HEK293 (cell line): ENCODE data around the gene NUMB.
"Not testable (repeated sequence)": the region's sequence is repeated elsewhere in the genome, so short reads cannot be mapped to it uniquely, and the experiment has no call there.

ENCODE experiments used
- CTCF ChIA-PET: fragments of 350-600 bp; formaldehyde crosslinking; extraction: SDS; loops from one replicate; lab custom pipeline; 2021; ENCODE audit warnings: antibody characterized with exemption; lab: Yijun Ruan, JAX
- POLR2A ChIA-PET: fragments of 300-600 bp; formaldehyde crosslinking; extraction: SDS; loops from one replicate; lab custom pipeline; 2020; ENCODE audit warnings: antibody characterized with exemption, inconsistent platforms; lab: Yijun Ruan, JAX
- H3K27ac ChIP-seq: fragments of 200-500 bp; sonication (Bioruptor generic); 2 replicates; pipeline ENCODE4 v1.5.1; 2014; ENCODE audit warnings: low read depth, low read length, control low read depth, inconsistent platforms; ENCODE audit errors: extremely low read depth
- H3K36me3 ChIP-seq, 2 experiments: fragments of 200-500 bp in 1 of 2; sonication (Bioruptor generic) in 1 of 2; 1 replicate in 1 of 2; 2 replicates in 1 of 2; pipeline ENCODE4 v1.5.1; 2014 to 2017; ENCODE audit warnings: inconsistent platforms in 2 of 2, low read length in 2 of 2; ENCODE audit not compliant: control insufficient read depth in 2 of 2, insufficient read depth in 1 of 2
- H3K4me1 ChIP-seq: fragments of 200-500 bp; sonication (Bioruptor generic); 2 replicates; pipeline ENCODE4 v1.5.1; 2014; ENCODE audit warnings: mild to moderate bottlenecking, low read length, inconsistent platforms; ENCODE audit not compliant: control insufficient read depth, insufficient read depth
- H3K4me3 ChIP-seq: 2 replicates; pipeline ENCODE4 v1.5.1; 2011; ENCODE audit warnings: low read depth, mild to moderate bottlenecking, control low read depth, low read length, moderate library complexity
- H3K9me3 ChIP-seq: fragments of 200-500 bp; sonication (Bioruptor generic); 2 replicates; pipeline ENCODE4 v1.5.1; 2014; ENCODE audit warnings: low read depth, low read length, inconsistent platforms; ENCODE audit not compliant: control insufficient read depth, insufficient read depth
- AEBP2 ChIP-seq: fragments of 450-650 bp; formaldehyde crosslinking; IDR thresholded peaks from 2 replicates; pipeline ENCODE4 v1.5.1; 2016; ENCODE audit warnings: missing biosample characterization, missing genetic modification characterization, borderline replicate concordance
- BCL11B ChIP-seq: fragments of 450-650 bp; formaldehyde crosslinking; IDR thresholded peaks from 2 replicates; pipeline ENCODE4 v1.5.1; 2016; ENCODE audit warnings: low read depth, missing biosample characterization, missing genetic modification characterization
- CTCF ChIP-seq: fragments of 450-650 bp; formaldehyde crosslinking; IDR thresholded peaks from 2 replicates; pipeline ENCODE4 v1.5.1; 2016; ENCODE audit warnings: missing biosample characterization, missing genetic modification characterization
- IKZF3 ChIP-seq: fragments of 450-650 bp; IDR thresholded peaks from 2 replicates; pipeline ENCODE4 v1.5.0; 2018; ENCODE audit warnings: missing biosample characterization, mild to moderate bottlenecking, missing genetic modification characterization, moderate library complexity
- REPIN1 ChIP-seq: fragments of 450-650 bp; formaldehyde crosslinking; IDR thresholded peaks from 2 replicates; pipeline ENCODE4 v1.5.1; 2017; ENCODE audit warnings: missing biosample characterization, missing genetic modification characterization, low read depth
- REST ChIP-seq: fragments of 450-650 bp; formaldehyde crosslinking; IDR thresholded peaks from 2 replicates; pipeline ENCODE4 v1.5.1; 2016; ENCODE audit warnings: missing biosample characterization, missing genetic modification characterization
- SP2 ChIP-seq: fragments of 450-650 bp; formaldehyde crosslinking; IDR thresholded peaks from 2 replicates; pipeline ENCODE4 v1.5.1; 2016; ENCODE audit warnings: missing biosample characterization, missing genetic modification characterization
- YY1 ChIP-seq: fragments of 450-650 bp; formaldehyde crosslinking; IDR thresholded peaks from 2 replicates; pipeline ENCODE4 v1.5.1; 2018; ENCODE audit warnings: missing biosample characterization, missing genetic modification characterization
- ZBTB21 ChIP-seq: fragments of 450-650 bp; formaldehyde crosslinking; IDR thresholded peaks from 2 replicates; pipeline ENCODE4 v1.5.1; 2017; ENCODE audit warnings: missing biosample characterization, missing genetic modification characterization
- ZBTB49 ChIP-seq: fragments of 450-650 bp; formaldehyde crosslinking; IDR thresholded peaks from 2 replicates; pipeline ENCODE4 v1.5.1; 2016; ENCODE audit warnings: missing biosample characterization, missing genetic modification characterization, low read depth
- ZBTB8A ChIP-seq: fragments of 450-650 bp; formaldehyde crosslinking; IDR thresholded peaks from 2 replicates; pipeline ENCODE4 v1.5.1; 2016; ENCODE audit warnings: missing biosample characterization, missing genetic modification characterization
- ZNF121 ChIP-seq: fragments of 450-650 bp; formaldehyde crosslinking; IDR thresholded peaks from 2 replicates; pipeline ENCODE4 v1.5.1; 2016; ENCODE audit warnings: missing biosample characterization, missing genetic modification characterization
- ZNF138 ChIP-seq: fragments of 450-650 bp; formaldehyde crosslinking; IDR thresholded peaks from 2 replicates; pipeline ENCODE4 v1.5.1; 2016; ENCODE audit warnings: missing biosample characterization, missing genetic modification characterization, borderline replicate concordance
- ZNF184 ChIP-seq: fragments of 450-650 bp; IDR thresholded peaks from 2 replicates; pipeline ENCODE4 v1.5.1; 2018; ENCODE audit warnings: missing biosample characterization, mild to moderate bottlenecking, missing genetic modification characterization
- ZNF23 ChIP-seq: fragments of 450-650 bp; formaldehyde crosslinking; IDR thresholded peaks from 2 replicates; pipeline ENCODE4 v1.5.1; 2016; ENCODE audit warnings: missing biosample characterization, missing genetic modification characterization, borderline replicate concordance
- ZNF473 ChIP-seq: fragments of 450-650 bp; formaldehyde crosslinking; IDR thresholded peaks from 2 replicates; pipeline ENCODE4 v1.5.1; 2017; ENCODE audit warnings: missing biosample characterization, missing genetic modification characterization
- ZNF544 ChIP-seq: fragments of 450-650 bp; formaldehyde crosslinking; IDR thresholded peaks from 2 replicates; pipeline ENCODE4 v1.5.0; 2017; ENCODE audit warnings: missing biosample characterization, missing genetic modification characterization
- ZNF555 ChIP-seq: fragments of 450-650 bp; formaldehyde crosslinking; conservative IDR thresholded peaks from 2 replicates; pipeline ENCODE4 v1.5.1; 2017; ENCODE audit warnings: missing biosample characterization, mild to moderate bottlenecking, missing genetic modification characterization, inconsistent platforms
- ZNF629 ChIP-seq: fragments of 450-650 bp; formaldehyde crosslinking; IDR thresholded peaks from 2 replicates; pipeline ENCODE4 v1.5.1; 2017; ENCODE audit warnings: missing biosample characterization, missing genetic modification characterization
- ZNF654 ChIP-seq: fragments of 450-650 bp; formaldehyde crosslinking; IDR thresholded peaks from 2 replicates; pipeline ENCODE4 v1.5.1; 2016; ENCODE audit warnings: low read depth, missing biosample characterization, missing genetic modification characterization
- ZNF768 ChIP-seq: fragments of 450-650 bp; formaldehyde crosslinking; IDR thresholded peaks from 2 replicates; pipeline ENCODE4 v1.5.1; 2018; ENCODE audit warnings: missing biosample characterization, mild to moderate bottlenecking, missing genetic modification characterization

The NUMB gene

GRCh38 chr14:73359445-73359844, 98.9 kb downstream of the NUMB start:
- TF ChIP-seq REPIN1 (tag by site-specific recombination) = no peak
- TF ChIP-seq ZNF629 (tag by site-specific recombination) = no peak
- TF ChIP-seq ZNF544 = no peak
- H3K4me1 ChIP-seq = no peaks in the 10 kb centered on the region
- H3K9me3 ChIP-seq = no peaks in the 10 kb centered on the region
- ChIA-PET POLR2A (no interaction called here), CTCF (no interaction called here)
- peaks cover 0 to 4% of the 10 kb centered on the region in 2 experiments; a peak in 1 of 3 replicates for H3K36me3 ChIP-seq
- H3K4me3 ChIP-seq = no peak overlapping the region
- no peak overlapping the region for H3K27ac ChIP-seq

- POLR2A ChIA-PET = no interaction called here
- H3K4me3 ChIP-seq = no peak overlapping the region
- CTCF ChIA-PET = interaction anchor here (0.6 to 0.9 kb wide), 2 partner anchors 63 to 75 kb away, joined by 3 read pairs; no protein-coding TSS in a partner anchor
- TF ChIP-seq REST (tag by site-specific recombination) = no peak
- no peak for TF ChIP-seq ZNF23 (tag by site-specific recombination)
- no peak for TF ChIP-seq AEBP2 (tag by site-specific recombination)
- no peak for TF ChIP-seq ZNF473 (tag by site-specific recombination)
- no peak for TF ChIP-seq CTCF (tag by site-specific recombination)
- TF ChIP-seq ZNF555 (tag by site-specific recombination) = no peak
- TF ChIP-seq ZBTB21 = no peak
- no peak for TF ChIP-seq IKZF3 (tag by site-specific recombination)
- no peak for TF ChIP-seq SP2 (tag by site-specific recombination)
- no peak for TF ChIP-seq YY1 (tag by site-specific recombination)
- no peak for TF ChIP-seq ZNF184 (tag by site-specific recombination)
- no peak for TF ChIP-seq ZNF654 (tag by site-specific recombination)
- TF ChIP-seq ZBTB49 (tag by site-specific recombination) = no peak
- no peak for TF ChIP-seq ZNF768
- no peak for TF ChIP-seq ZBTB8A (tag by site-specific recombination)
- TF ChIP-seq BCL11B (tag by site-specific recombination) = no peak
- no peak for TF ChIP-seq ZNF138
- TF ChIP-seq ZNF121 (tag by site-specific recombination) = no peak
- peaks cover 0 to 4% of the 10 kb centered on the region in 2 experiments; a peak in 1 of 3 replicates for H3K36me3 ChIP-seq
- H3K4me1 ChIP-seq = no peaks in the 10 kb centered on the region
- H3K27ac ChIP-seq = no peak overlapping the region
- no peaks in the 10 kb centered on the region for H3K9me3 ChIP-seq
Measured at GRCh38 chr14:73358187-73358586, 100.2 kb downstream of the NUMB start.

- POLR2A ChIA-PET, H3K4me3 ChIP-seq, H3K27ac ChIP-seq, H3K36me3 ChIP-seq, H3K4me1 ChIP-seq, H3K9me3 ChIP-seq, CTCF ChIA-PET: not testable (repeated sequence)
Measured at GRCh38 chr14:73349091-73349490, 109.3 kb downstream of the NUMB start.
